ACHN (cell line): Measurements from ENCODE around the gene LTBP2.

Experiments used
- DNase-seq: peaks from one replicate; pipeline ENCODE4 v3.0.0-alpha.2; 2015
- in situ Hi-C: cut with HindIII; loops from 2 replicates; pipeline ENCODE4 v1.10.0; 2017; ENCODE audit warnings: low sequenced_read_pairs, low pct_ligation_motif_present, low pct_unique_long_range_greater_than_20kb

Gene LTBP2

GRCh38 chr14:74596741-74597450, 15.1 kb downstream of the LTBP2 start:
- DNase-seq, result no peak
- in situ Hi-C loops, result no loop called here

- no peak for DNase-seq
- in situ Hi-C loops, result no loop called here
Observed at GRCh38 chr14:74595006-74595735, 16.9 kb downstream of the LTBP2 start.

GRCh38 chr14:74594606-74595005, 17.4 kb downstream of the LTBP2 start:
- in situ Hi-C loops, result no loop called here
- DNase-seq, result no peak

GRCh38 chr14:74594029-74594428, 18.0 kb downstream of the LTBP2 start:
- no peak for DNase-seq
- in situ Hi-C loops, result no loop called here

DNA sequence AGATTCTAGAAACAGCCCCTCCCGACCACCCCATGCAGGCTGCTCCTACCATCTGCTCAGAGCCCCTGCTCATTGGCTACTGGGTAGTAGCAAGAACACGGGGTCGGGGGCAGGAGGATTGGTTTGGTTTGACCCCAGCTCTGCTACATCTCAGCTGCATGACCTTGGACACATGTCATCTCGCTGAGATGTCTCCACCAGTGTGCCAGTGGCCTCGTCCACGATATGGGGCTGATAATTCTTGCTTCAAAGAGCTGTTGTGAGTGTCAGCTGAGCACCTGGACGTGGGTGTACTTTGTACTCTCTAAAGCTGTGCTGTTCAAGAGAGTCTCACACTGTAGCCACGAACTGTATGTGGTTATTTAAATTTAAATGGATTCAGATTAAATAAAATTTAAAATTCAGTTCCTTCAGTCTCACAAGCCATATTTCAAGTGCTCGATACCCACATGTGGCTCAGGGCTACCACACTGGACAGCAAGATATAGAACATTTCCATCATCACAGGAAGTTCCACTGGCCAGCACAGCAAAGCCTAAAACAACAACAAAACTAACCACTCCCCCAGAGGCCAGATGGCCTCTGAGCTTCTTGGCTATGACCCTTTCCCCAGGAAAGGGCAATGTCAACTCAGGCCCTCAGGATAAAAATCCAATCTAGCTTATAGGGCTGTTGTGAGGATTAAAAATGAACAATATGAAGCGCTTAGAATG, 18.6 kb downstream of the LTBP2 start:
- DNase-seq, result no peak
- in situ Hi-C loops, result no loop called here

DNA sequence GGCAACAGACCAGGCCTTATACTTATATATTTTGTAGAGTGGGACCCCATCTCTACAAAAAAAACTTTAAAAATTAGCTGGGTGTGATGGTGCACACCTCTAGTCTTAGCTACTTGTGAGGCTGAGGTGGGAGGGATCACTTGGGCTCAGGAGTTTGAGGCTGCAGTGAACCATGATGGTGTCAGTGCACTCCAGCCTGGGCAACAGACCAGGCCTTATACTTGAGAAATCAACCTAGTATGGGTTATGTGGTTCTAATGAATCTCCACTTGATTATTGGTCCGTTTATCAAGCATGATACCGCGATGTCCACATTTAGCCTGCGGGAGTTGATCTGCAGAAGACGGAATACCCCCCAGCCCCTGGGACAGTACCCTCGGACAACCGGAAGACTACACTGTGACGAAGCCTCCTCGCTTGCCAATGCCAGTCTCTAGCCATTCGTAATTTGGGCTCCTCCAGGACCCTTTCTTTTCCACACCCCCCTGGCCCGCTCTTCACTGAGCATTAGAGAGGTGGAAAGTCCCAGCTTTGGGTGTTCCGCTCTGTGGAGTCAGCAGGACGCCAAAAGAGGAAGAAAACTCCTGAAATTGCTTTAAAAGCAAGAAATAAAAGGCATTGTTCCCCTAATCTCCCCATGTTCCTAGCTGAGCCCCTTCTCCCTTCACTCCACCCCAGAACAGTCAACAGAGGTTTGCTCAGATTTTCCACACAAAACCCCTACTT, 19.4 kb downstream of the LTBP2 start:
- no peak for DNase-seq
- in situ Hi-C loops, result no loop called here

DNA sequence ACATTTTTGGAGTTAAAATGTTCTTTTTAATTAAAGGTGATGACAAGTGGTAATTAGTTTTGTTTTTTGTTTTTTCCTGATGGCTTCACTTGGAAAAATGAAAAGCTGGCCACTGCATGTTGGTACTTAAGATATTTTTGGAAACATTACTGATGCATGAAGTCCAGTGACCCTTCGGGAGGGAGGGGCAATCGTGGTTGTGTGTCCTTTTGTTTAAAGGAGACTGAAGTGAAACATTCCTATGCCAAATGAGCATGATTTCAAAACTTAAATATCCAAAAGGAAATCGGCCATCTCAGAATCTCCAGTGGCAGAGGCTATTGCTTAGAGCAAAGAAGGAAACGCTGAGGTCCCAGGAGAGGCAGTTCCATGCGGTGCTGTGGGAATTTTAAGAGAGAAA, 20.1 kb downstream of the LTBP2 start:
- in situ Hi-C loops, result no loop called here
- DNase-seq, result no peak

- no peak for DNase-seq
- in situ Hi-C loops, result no loop called here
Observed at GRCh38 chr14:74591394-74591793, 20.6 kb downstream of the LTBP2 start.

DNA sequence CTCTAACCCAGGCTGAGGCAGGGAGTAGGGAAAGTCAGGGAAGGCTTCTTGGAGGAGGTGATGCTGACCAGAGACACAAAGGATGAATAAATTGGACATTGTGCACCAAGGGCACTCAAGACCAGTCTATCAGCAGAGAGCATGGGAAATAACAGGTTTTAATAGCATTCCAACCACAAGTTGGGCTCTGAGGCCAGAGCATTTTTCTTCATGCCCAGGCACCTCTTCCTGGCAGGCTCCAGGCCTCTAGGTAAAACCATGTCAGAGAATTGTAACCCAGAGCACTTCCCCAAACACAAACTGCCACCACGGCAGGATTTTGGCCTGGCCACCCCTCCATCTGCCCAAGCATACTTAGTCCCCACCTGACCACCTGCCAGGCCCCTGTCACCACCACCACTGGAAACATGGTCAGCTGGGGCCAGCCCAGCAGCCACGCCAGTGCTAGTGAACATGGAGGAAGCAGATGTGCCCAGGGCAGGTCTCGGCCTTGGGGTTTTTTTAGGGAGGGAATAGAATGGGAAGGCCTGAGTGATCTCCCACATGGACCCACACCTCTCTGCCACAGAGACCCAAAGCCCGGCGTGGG, 22.7 kb downstream of the LTBP2 start:
- in situ Hi-C loops, result no loop called here
- no peak for DNase-seq

GRCh38 chr14:74587363-74587707, 24.7 kb downstream of the LTBP2 start:
- in situ Hi-C loops, result no loop called here
- no peak for DNase-seq

DNA sequence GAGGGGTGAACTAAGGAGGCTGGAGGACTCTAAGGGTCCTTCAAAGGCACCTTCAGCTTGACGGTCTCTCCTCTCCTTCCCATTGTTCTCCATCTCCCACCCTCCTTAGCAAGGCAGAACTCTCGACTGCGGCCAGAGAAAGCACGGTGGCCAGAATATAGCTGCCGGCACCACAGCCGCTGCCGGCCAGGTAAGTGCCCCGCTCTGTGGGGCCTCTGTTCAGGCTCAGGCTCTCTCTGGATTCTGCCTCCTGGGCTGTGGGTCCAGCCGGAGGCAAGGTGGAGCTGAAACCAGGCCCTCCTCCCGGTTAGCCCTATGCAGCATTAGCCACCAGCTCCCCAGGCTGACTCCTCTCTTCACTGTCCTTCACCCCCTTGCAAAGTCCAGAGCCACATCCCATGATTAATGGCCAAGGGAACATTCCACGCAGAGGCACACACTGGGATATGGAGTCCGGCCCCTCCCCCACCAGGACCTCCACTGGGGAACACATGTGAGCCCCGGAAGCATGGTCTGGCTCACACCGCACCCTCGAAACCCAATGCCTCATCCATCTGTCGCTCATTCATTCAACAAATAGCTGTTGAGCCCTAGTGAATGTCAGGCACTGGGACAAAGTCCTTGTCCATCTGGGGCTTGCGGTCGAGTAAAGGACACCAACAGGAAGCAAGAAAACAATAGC, 25.2 kb downstream of the LTBP2 start:
- in situ Hi-C loops, result no loop called here
- no peak for DNase-seq

DNA sequence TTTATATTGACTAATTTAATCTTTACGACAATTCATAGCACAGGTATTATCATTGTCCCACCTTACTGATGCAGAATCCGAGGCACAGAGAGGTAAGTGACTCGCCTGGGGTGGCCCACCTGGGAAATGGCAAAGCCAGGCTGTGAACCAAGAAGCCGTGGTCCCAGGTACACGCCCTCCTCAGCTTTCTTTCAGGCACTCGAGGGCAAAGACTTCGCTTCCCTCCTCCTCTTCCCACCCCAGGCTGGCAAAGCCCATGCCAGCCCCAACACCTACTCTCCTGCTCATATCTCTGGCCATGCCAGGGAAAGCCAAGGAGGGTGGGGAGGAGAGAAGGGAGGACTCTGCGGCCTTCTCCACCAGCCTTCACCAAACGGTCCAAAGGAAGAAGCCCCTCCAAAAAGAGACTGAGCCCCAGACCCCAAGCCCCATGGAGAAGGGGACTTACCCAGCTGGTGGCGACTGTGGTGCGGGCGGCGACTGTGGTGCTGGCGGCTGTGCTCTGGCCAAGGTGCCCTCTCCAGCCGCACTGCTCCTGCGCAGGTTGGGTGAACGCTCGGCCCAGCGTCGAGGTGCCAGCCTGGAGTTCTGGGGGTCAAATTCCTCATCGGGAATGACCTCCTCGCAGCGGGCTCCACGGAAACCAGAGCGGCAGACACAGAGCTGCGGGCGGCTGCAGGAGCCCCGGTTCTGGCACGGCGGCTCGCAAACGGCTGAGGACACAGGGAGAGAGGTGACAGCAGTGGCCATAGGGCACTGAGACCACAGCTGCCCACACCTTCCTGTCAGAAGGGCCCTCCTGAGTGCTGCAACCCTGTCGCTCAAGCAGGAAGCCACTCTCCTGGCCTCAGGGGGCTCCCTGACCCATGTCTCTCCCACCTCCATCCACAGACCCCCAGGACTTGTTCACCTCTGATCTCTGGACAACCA, 26.4 kb downstream of the LTBP2 start:
- in situ Hi-C loops, result no loop called here
- DNase-seq, result no peak

- in situ Hi-C loops, result no loop called here
Observed at GRCh38 chr14:74584951-74585350, 27.1 kb downstream of the LTBP2 start.

DNA sequence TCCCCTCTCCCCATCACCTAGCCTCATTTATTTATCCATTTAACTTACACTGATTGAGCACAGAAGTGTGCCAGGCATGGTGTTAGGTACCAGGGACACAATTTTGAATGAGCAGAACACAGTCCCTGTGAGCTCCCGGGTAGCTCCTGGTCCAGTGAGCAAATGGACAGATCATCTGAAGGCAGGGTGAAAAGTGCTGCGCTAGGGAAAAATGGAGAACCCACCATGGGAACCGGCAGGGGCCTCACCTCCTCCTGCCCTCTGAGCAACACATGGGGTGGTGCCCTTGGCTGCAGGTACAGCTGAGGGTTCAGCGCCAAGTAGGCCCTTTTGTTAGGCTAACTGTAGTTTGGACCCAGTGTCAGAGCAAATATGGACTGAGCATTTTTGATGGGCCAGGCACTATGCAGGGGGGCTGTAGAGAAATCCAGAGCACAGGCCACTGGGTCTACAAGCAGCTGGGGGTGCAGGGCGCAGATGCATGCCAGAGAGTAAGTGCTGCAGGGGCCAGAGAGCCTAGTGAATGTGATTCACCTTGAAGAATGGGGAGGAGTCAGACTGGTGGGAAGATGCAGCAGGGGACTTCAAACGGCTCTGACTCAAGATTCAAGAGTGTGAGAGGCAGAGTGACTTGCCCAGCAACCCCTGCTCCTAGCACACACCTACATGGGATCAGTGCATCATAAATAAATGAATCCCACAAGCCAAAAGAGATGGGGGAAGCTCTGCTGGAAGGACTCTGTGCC, 28.2 kb downstream of the LTBP2 start:
- peak; percentile 66 for DNase-seq
- in situ Hi-C loops, result no loop called here

More at GRCh38 chr14:74584951-74585350, 27.1 kb downstream of the LTBP2 start:
- no peak for DNase-seq

- in situ Hi-C loops, result no loop called here
- no peak for DNase-seq
Observed at GRCh38 chr14:74582910-74583581, 29.0 kb downstream of the LTBP2 start.

DNA sequence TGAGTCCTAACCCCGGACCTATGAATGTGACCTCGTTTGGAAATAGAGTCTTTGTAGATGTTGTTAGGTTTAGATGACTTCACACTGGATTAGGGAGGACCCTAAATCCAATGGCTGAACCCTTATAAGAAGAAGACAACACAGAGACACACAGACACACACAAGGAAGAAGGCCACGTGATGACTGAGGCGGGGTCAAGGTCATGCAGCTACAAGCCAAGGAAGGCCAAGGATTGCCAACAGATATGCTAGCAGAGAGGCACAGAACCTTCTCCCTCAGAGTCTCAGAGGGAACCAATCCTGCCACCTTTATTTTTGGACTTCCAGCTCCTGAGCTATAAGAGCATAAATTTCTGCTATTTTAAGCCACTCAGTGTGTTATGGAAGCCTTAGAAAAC, 31.8 kb downstream of the LTBP2 start:
- DNase-seq, result no peak
- in situ Hi-C loops, result no loop called here
